H9 (cell line): Measurements from ENCODE around the gene USP3. TPM values are rescaled to one million over a fixed set of nuclear protein-coding genes. Genes with fewer than 3 reads are reported as not detected.

Experiments used
- DNase-seq: peaks from one replicate; pipeline ENCODE4 v3.0.0-alpha.2; 2017
- H2AFZ ChIP-seq: one replicate; pipeline ENCODE4 v1.6.1; 2013; ENCODE audit warnings: mild to moderate bottlenecking, low read length, control low read depth, moderate library complexity
- H2AK5ac ChIP-seq: 2 replicates; pipeline ENCODE4 v1.6.1; 2013; ENCODE audit warnings: low read length, control low read depth, mixed read lengths; ENCODE audit not compliant: insufficient read length
- H2BK120ac ChIP-seq: one replicate; pipeline ENCODE4 v1.6.1; 2013; ENCODE audit warnings: low read depth, mild to moderate bottlenecking, low read length, control low read depth, inconsistent platforms; ENCODE audit not compliant: poor library complexity, severe bottlenecking
- H2BK12ac ChIP-seq: 2 replicates; pipeline ENCODE4 v1.6.1; 2013; ENCODE audit warnings: low read length, control low read depth, mixed read lengths, low read depth; ENCODE audit not compliant: insufficient read length
- H2BK15ac ChIP-seq: 2 replicates; pipeline ENCODE4 v1.6.1; 2013; ENCODE audit warnings: low read depth, low read length, control low read depth
- H2BK20ac ChIP-seq: one replicate; pipeline ENCODE4 v1.6.1; 2013; ENCODE audit warnings: low read depth, mild to moderate bottlenecking, low read length, control low read depth, inconsistent platforms; ENCODE audit not compliant: poor library complexity, severe bottlenecking
- H2BK5ac ChIP-seq: 2 replicates; pipeline ENCODE4 v1.6.1; 2013; ENCODE audit warnings: low read length, control low read depth, mixed read lengths; ENCODE audit not compliant: insufficient read length
- H3K14ac ChIP-seq: 2 replicates; pipeline ENCODE4 v1.6.1; 2013; ENCODE audit warnings: low read length, control low read depth; ENCODE audit not compliant: insufficient read depth
- H3K18ac ChIP-seq: 2 replicates; pipeline ENCODE4 v1.6.1; 2013; ENCODE audit warnings: low read depth, mild to moderate bottlenecking, mixed read lengths, low read length, control low read depth; ENCODE audit not compliant: insufficient read length
- H3K23ac ChIP-seq: 2 replicates; pipeline ENCODE4 v1.6.1; 2013; ENCODE audit warnings: low read length, control low read depth, mixed read lengths, low read depth; ENCODE audit not compliant: insufficient read length
- H3K23me2 ChIP-seq: 2 replicates; pipeline ENCODE4 v1.6.1; 2013; ENCODE audit warnings: low read depth, mild to moderate bottlenecking, mixed read lengths, low read length, control low read depth; ENCODE audit not compliant: insufficient read length, poor library complexity, severe bottlenecking
- H3K27ac ChIP-seq: 2 replicates; pipeline ENCODE4 v1.5.1; 2013; ENCODE audit warnings: low read length, control low read depth, mixed read lengths, low read depth; ENCODE audit not compliant: insufficient read length
- H3K27me3 ChIP-seq: 2 replicates; pipeline ENCODE4 v1.6.1; 2013; ENCODE audit warnings: low read length, control low read depth, inconsistent platforms; ENCODE audit not compliant: insufficient read depth
- H3K4ac ChIP-seq: 2 replicates; pipeline ENCODE4 v1.6.1; 2013; ENCODE audit warnings: low read depth, mild to moderate bottlenecking, control low read depth, inconsistent platforms, low read length, moderate library complexity
- H3K4me1 ChIP-seq: 2 replicates; pipeline ENCODE4 v1.6.1; 2013; ENCODE audit warnings: low read length, control low read depth, inconsistent platforms; ENCODE audit not compliant: insufficient read depth
- H3K4me2 ChIP-seq: 2 replicates; pipeline ENCODE4 v1.6.1; 2013; ENCODE audit warnings: low read length, control low read depth, mixed read lengths; ENCODE audit not compliant: insufficient read length, insufficient read depth
- H3K56ac ChIP-seq: 2 replicates; pipeline ENCODE4 v1.6.1; 2013; ENCODE audit warnings: low read depth, mild to moderate bottlenecking, mixed read lengths, low read length, control low read depth; ENCODE audit not compliant: insufficient read length
- H3K79me1 ChIP-seq: 2 replicates; pipeline ENCODE4 v1.6.1; 2013; ENCODE audit warnings: low read depth, mild to moderate bottlenecking, moderate library complexity, low read length, control low read depth, inconsistent platforms; ENCODE audit not compliant: insufficient read depth, poor library complexity, severe bottlenecking
- H3K79me2 ChIP-seq: 2 replicates; pipeline ENCODE4 v1.6.1; 2013; ENCODE audit warnings: low read length, control low read depth, inconsistent platforms; ENCODE audit not compliant: insufficient read depth
- H3K9ac ChIP-seq: 2 replicates; pipeline ENCODE4 v1.6.1; 2013; ENCODE audit warnings: low read length, control low read depth, mixed read lengths; ENCODE audit not compliant: insufficient read length; ENCODE audit errors: extremely low read depth
- H3K9me3 ChIP-seq: one replicate; pipeline ENCODE4 v1.6.1; 2013; ENCODE audit warnings: low read depth, low read length, inconsistent platforms; ENCODE audit not compliant: control insufficient read depth
- H3T11ph ChIP-seq: one replicate; pipeline ENCODE4 v1.6.1; 2013; ENCODE audit warnings: mild to moderate bottlenecking, low read length, control low read depth, inconsistent platforms
- H4K20me1 ChIP-seq: one replicate; pipeline ENCODE4 v1.6.1; 2013; ENCODE audit not compliant: control insufficient read depth, insufficient read length, insufficient read depth
- H4K5ac ChIP-seq: 2 replicates; pipeline ENCODE4 v1.6.1; 2013; ENCODE audit warnings: low read depth, mild to moderate bottlenecking, mixed read lengths, low read length, control low read depth; ENCODE audit not compliant: insufficient read length
- H4K8ac ChIP-seq: replicated peaks from 2 replicates; pipeline ENCODE4 v1.6.1; 2013; ENCODE audit warnings: low read length, control low read depth, mixed read lengths, low read depth; ENCODE audit not compliant: insufficient read length
- H4K91ac ChIP-seq: 2 replicates; pipeline ENCODE4 v1.6.1; 2013; ENCODE audit warnings: low read depth, mild to moderate bottlenecking, moderate library complexity, mixed read lengths, low read length, control low read depth; ENCODE audit not compliant: insufficient read length
- H3K27ac Mint-ChIP-seq, 3 experiments: 2 replicates in 2 of 3; 3 replicates in 1 of 3; pipeline ENCODE4 v1.8.0; 2020 to 2021; ENCODE audit warnings: mixed read lengths in 3 of 3, mild to moderate bottlenecking in 1 of 3, moderate library complexity in 1 of 3
- H3K27me3 Mint-ChIP-seq: 2 replicates; pipeline ENCODE4 v1.8.0; 2021; ENCODE audit warnings: low read depth, mild to moderate bottlenecking, moderate library complexity, mixed read lengths
- H3K36me3 Mint-ChIP-seq, 3 experiments: 2 replicates in 2 of 3; 3 replicates in 1 of 3; pipeline ENCODE4 v1.8.0; 2020 to 2021; ENCODE audit warnings: low read depth in 3 of 3, mixed read lengths in 3 of 3; ENCODE audit not compliant: insufficient read depth in 1 of 3
- H3K4me1 Mint-ChIP-seq, 2 experiments: 2 replicates each; pipeline ENCODE4 v1.8.0; 2020; ENCODE audit warnings: mixed read lengths in 2 of 2
- H3K4me3 Mint-ChIP-seq, 2 experiments: 2 replicates in 1 of 2; 3 replicates in 1 of 2; pipeline ENCODE4 v1.8.0; 2020 to 2021; ENCODE audit warnings: mild to moderate bottlenecking in 2 of 2, mixed read lengths in 2 of 2, moderate library complexity in 1 of 2
- H3K9me3 Mint-ChIP-seq, 2 experiments: 2 replicates in 1 of 2; 3 replicates in 1 of 2; pipeline ENCODE4 v1.8.0; 2020; ENCODE audit warnings: mild to moderate bottlenecking in 2 of 2, mixed read lengths in 2 of 2, moderate library complexity in 1 of 2
- CTCF ChIP-seq: fragments of 200-600 bp; sonication (generic); conservative IDR thresholded peaks from 3 replicates; pipeline ENCODE4 v1.8.0; 2021; ENCODE audit warnings: antibody characterized with exemption, mild to moderate bottlenecking
- WGBS: extraction: QIAGEN DNeasy Blood & Tissue Kit; methylation state at CpG from one replicate; pipeline ENCODE4 v1.1.7; 2013; ENCODE audit warnings: missing lambda C conversion rate, low lambda C conversion rate, mixed read lengths; ENCODE audit not compliant: insufficient read length; ENCODE audit errors: extremely low coverage; 5-methylcytosine and 5-hydroxymethylcytosine counted together
- total RNA-seq: library from RNA; stranded (reverse); gene quantifications from 2 replicates; pipeline ENCODE4 v1.2.1, GENCODE V29; 2021

USP3 gene
- total RNA-seq, 1 experiment from 2014 or later: 14.2 TPM

DNA sequence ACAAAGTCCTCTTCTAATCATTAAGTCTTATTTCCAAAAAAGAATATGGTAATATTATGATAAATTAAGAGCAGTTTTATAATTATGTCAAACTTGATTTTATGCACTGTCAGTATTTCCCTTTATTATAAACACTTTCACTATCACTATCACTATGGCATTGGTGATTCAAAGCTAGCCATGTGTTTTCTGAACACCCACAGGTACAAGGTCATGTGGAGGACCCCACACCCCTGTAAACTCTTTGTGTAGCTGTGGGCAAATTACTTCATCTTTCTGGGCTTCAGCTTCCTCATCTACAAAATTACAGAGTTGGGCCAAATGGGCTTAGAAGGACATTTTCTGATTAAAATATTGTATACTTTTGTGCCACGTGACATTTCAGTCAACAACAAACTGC, 134.4 kb downstream of the USP3 start:
- H3K9ac ChIP-seq: no peak overlapping the region
- H3K4ac ChIP-seq: no peak overlapping the region
- H4K5ac ChIP-seq: no peak overlapping the region
- peaks cover 0 to 35% (median 18%) of the 10 kb centered on the region in 3 experiments; a peak in 6 of 7 replicates for H3K36me3 Mint-ChIP-seq
- H3K27ac Mint-ChIP-seq: no peak overlapping the region
- H4K20me1 ChIP-seq: no peaks in the 10 kb centered on the region
- H3K27me3 ChIP-seq: no peaks in the 10 kb centered on the region
- no CpG with 5 or more reads among the region's 1 CpG for WGBS
- H3K23me2 ChIP-seq: no peaks in the 10 kb centered on the region
- no peak overlapping the region for H3K4me3 Mint-ChIP-seq
- no peak overlapping the region for H3K4me2 ChIP-seq
- no peak overlapping the region for H2AK5ac ChIP-seq
- H3K18ac ChIP-seq: no peak overlapping the region
- H2AFZ ChIP-seq: no peak overlapping the region
- H3K14ac ChIP-seq: no peak overlapping the region
- H3K4me1 ChIP-seq: no peaks in the 10 kb centered on the region
- H2BK5ac ChIP-seq: no peak overlapping the region
- no peak overlapping the region for H3K56ac ChIP-seq
- no peak overlapping the region for H2BK12ac ChIP-seq
- no peaks in the 10 kb centered on the region for H3K9me3 ChIP-seq
- no peaks in the 10 kb centered on the region for H3K9me3 Mint-ChIP-seq
- no peak overlapping the region for H4K91ac ChIP-seq
- H4K8ac ChIP-seq: no peak overlapping the region
- H3K27ac ChIP-seq: no peak overlapping the region
- no peaks in the 10 kb centered on the region for H3K79me1 ChIP-seq
- no peak for TF ChIP-seq CTCF
- no peaks in the 10 kb centered on the region for H3K79me2 ChIP-seq
- no peak overlapping the region for H2BK120ac ChIP-seq
- H2BK15ac ChIP-seq: no peak overlapping the region
- no peak for DNase-seq
- no peak overlapping the region for H3K23ac ChIP-seq
- no peaks in the 10 kb centered on the region for H3K27me3 Mint-ChIP-seq
- no peaks in the 10 kb centered on the region for H3K4me1 Mint-ChIP-seq
- no peak overlapping the region for H2BK20ac ChIP-seq
- H3T11ph ChIP-seq: no peak overlapping the region
